Trophoblast cell (in vitro differentiated cells and primary cell): ENCODE measurements around the gene MOB3A.
A peak's percentile ranks its signal among the peaks of the same experiment; 100 is the strongest.

Experiments
- DNase-seq, 2 donors: peaks; one replicate each; pipeline ENCODE4 v3.0.0-alpha.2; 2016
- H2AFZ ChIP-seq: 2 replicates; pipeline ENCODE4 v1.6.1; 2013; ENCODE audit warnings: low read length, moderate library complexity, mild to moderate bottlenecking; ENCODE audit not compliant: insufficient read depth, poor library complexity
- H2AK5ac ChIP-seq: 2 replicates; pipeline ENCODE4 v1.6.1; 2013; ENCODE audit warnings: mild to moderate bottlenecking, low read length
- H2BK120ac ChIP-seq: 2 replicates; pipeline ENCODE4 v1.6.1; 2013; ENCODE audit warnings: low read length, mild to moderate bottlenecking, moderate library complexity; ENCODE audit not compliant: insufficient read depth, poor library complexity
- H2BK12ac ChIP-seq: 2 replicates; pipeline ENCODE4 v1.6.1; 2013; ENCODE audit warnings: mild to moderate bottlenecking, low read length, moderate library complexity
- H2BK5ac ChIP-seq: 2 replicates; pipeline ENCODE4 v1.6.1; 2013; ENCODE audit warnings: low read length, low read depth, moderate library complexity, mild to moderate bottlenecking; ENCODE audit not compliant: poor library complexity
- H3K14ac ChIP-seq: 2 replicates; pipeline ENCODE4 v1.6.1; 2013; ENCODE audit warnings: mild to moderate bottlenecking, low read length
- H3K18ac ChIP-seq: 2 replicates; pipeline ENCODE4 v1.6.1; 2013; ENCODE audit warnings: mild to moderate bottlenecking, low read length
- H3K23ac ChIP-seq: 2 replicates; pipeline ENCODE4 v1.6.1; 2013; ENCODE audit warnings: low read length
- H3K27ac ChIP-seq: 2 replicates; pipeline ENCODE4 v1.5.1; 2013; ENCODE audit warnings: low read depth, mild to moderate bottlenecking, inconsistent platforms, low read length, moderate library complexity
- H3K27me3 ChIP-seq: 2 replicates; pipeline ENCODE4 v1.6.1; 2013; ENCODE audit warnings: inconsistent platforms, mild to moderate bottlenecking, low read length, moderate library complexity; ENCODE audit not compliant: insufficient read depth
- H3K36me3 ChIP-seq, 2 experiments: 1 replicate in 1 of 2; 2 replicates in 1 of 2; pipeline ENCODE4 v1.6.1; 2013; ENCODE audit warnings: low read length in 2 of 2, mild to moderate bottlenecking in 2 of 2, moderate library complexity in 1 of 2; ENCODE audit not compliant: insufficient read depth in 2 of 2, control insufficient read depth in 1 of 2
- H3K4ac ChIP-seq: 2 replicates; pipeline ENCODE4 v1.6.1; 2013; ENCODE audit warnings: low read depth, mild to moderate bottlenecking, low read length, moderate library complexity
- H3K4me1 ChIP-seq, 2 experiments: 1 replicate in 1 of 2; 2 replicates in 1 of 2; pipeline ENCODE4 v1.6.1; 2013; ENCODE audit warnings: low read length in 2 of 2, mild to moderate bottlenecking in 2 of 2, moderate library complexity in 1 of 2; ENCODE audit not compliant: insufficient read depth in 2 of 2, control insufficient read depth in 1 of 2
- H3K4me2 ChIP-seq: 2 replicates; pipeline ENCODE4 v1.6.1; 2013; ENCODE audit warnings: inconsistent platforms, mild to moderate bottlenecking, low read length, moderate library complexity
- H3K4me3 ChIP-seq: 2 replicates; pipeline ENCODE4 v1.5.1; 2013; ENCODE audit warnings: mild to moderate bottlenecking, low read depth, low read length, inconsistent platforms
- H3K79me1 ChIP-seq: one replicate; pipeline ENCODE4 v1.6.1; 2013; ENCODE audit warnings: low read length
- H3K79me2 ChIP-seq: 2 replicates; pipeline ENCODE4 v1.6.1; 2013; ENCODE audit warnings: low read length, mild to moderate bottlenecking; ENCODE audit not compliant: control insufficient read depth, insufficient read depth, poor library complexity
- H3K9ac ChIP-seq: 2 replicates; pipeline ENCODE4 v1.6.1; 2013; ENCODE audit warnings: mild to moderate bottlenecking, low read length
- H3K9me3 ChIP-seq: 2 replicates; pipeline ENCODE4 v1.6.1; 2013; ENCODE audit warnings: low read depth, mild to moderate bottlenecking, control low read depth, inconsistent platforms, low read length; ENCODE audit not compliant: insufficient read depth
- H4K12ac ChIP-seq: 2 replicates; pipeline ENCODE4 v1.6.1; 2013; ENCODE audit warnings: low read depth, mild to moderate bottlenecking, low read length, moderate library complexity
- H4K8ac ChIP-seq: 2 replicates; pipeline ENCODE4 v1.6.1; 2013; ENCODE audit warnings: low read depth, mild to moderate bottlenecking, low read length, moderate library complexity
- H4K91ac ChIP-seq: one replicate; pipeline ENCODE4 v1.6.1; 2013; ENCODE audit warnings: low read depth, mild to moderate bottlenecking, low read length, moderate library complexity
- WGBS: extraction: QIAGEN DNeasy Blood & Tissue Kit; methylation state at CpG from one replicate; pipeline ENCODE4 v1.1.7; 2013; ENCODE audit warnings: missing lambda C conversion rate; ENCODE audit not compliant: insufficient read length, insufficient coverage; ENCODE audit errors: extremely low coverage; 5-methylcytosine and 5-hydroxymethylcytosine counted together

MOB3A gene

GRCh38 chr19:2042485-2043250, 53.5 kb downstream of the MOB3A start:
- Histone ChIP-seq H3K9ac (no peak overlapping the region), H2BK120ac (peak overlapping the region; percentile 73), H3K79me1 (peaks cover 13% of the 10 kb centered on the region), H4K12ac (peak overlapping the region; percentile 71), H3K14ac (peak overlapping the region; percentile 83), H2AK5ac (peak overlapping the region; percentile 95), H3K4me3 (no peak overlapping the region), H3K4ac (peak overlapping the region; percentile 61), H3K79me2 (peaks cover 4% of the 10 kb centered on the region), H3K9me3 (peaks cover 1% of the 10 kb centered on the region), H3K23ac (no peak overlapping the region), H2BK12ac (peak overlapping the region; percentile 88), H4K91ac (peak overlapping the region; percentile 98), H3K4me2 (peak overlapping the region; percentile 51), H3K18ac (peak overlapping the region; percentile 85), H3K27me3 (no peaks in the 10 kb centered on the region), H4K8ac (peak overlapping the region; percentile 94), H3K27ac (peak overlapping the region; percentile 82), H2BK5ac (peak overlapping the region; percentile 81), H2AFZ (peak overlapping the region; percentile 66), H3K36me3 (peaks cover 77 to 79% of the 10 kb centered on the region in 2 experiments), H3K4me1 (peaks cover 15 to 17% of the 10 kb centered on the region in 2 experiments)
- peak in 1 of 2 donors; percentile 55 for DNase-seq
- WGBS: no CpG with 5 or more reads among the region's 29 CpGs

GRCh38 chr19:2041683-2042484, 54.2 kb downstream of the MOB3A start:
- peak overlapping the region; percentile 61 for H3K4ac ChIP-seq
- peak overlapping the region; percentile 95 for H2AK5ac ChIP-seq

GRCh38 chr19:2041433-2041682, 54.8 kb downstream of the MOB3A start:
- no peak overlapping the region for H2AFZ ChIP-seq
- H2BK120ac ChIP-seq: peak overlapping the region; percentile 50
- H3K9ac ChIP-seq: peak overlapping the region; percentile 42
- peak overlapping the region; percentile 53 for H3K18ac ChIP-seq
- no peak overlapping the region for H2BK5ac ChIP-seq
- peaks cover 13% of the 10 kb centered on the region for H3K79me1 ChIP-seq
- no CpG with 5 or more reads among the region's 6 CpGs for WGBS
- peak overlapping the region; percentile 73 for H4K8ac ChIP-seq
- H3K4me1 ChIP-seq: peaks cover 13 to 14% of the 10 kb centered on the region in 2 experiments
- peak overlapping the region; percentile 19 for H2BK12ac ChIP-seq
- no peak overlapping the region for H4K12ac ChIP-seq
- H3K27ac ChIP-seq: peak overlapping the region; percentile 8
- H3K23ac ChIP-seq: no peak overlapping the region
- H3K4me3 ChIP-seq: peak overlapping the region; percentile 8
- peak overlapping the region; percentile 11 for H3K14ac ChIP-seq
- no peak for DNase-seq
- H3K36me3 ChIP-seq: peaks cover 72 to 75% of the 10 kb centered on the region in 2 experiments
- no peak overlapping the region for H2AK5ac ChIP-seq
- peak overlapping the region; percentile 95 for H4K91ac ChIP-seq
- H3K4ac ChIP-seq: peak overlapping the region; percentile 61
- H3K27me3 ChIP-seq: no peaks in the 10 kb centered on the region
- peak overlapping the region; percentile 53 for H3K4me2 ChIP-seq
- H3K79me2 ChIP-seq: peaks cover 4% of the 10 kb centered on the region
- peaks cover 1% of the 10 kb centered on the region for H3K9me3 ChIP-seq

More at GRCh38 chr19:2041683-2042484, 54.2 kb downstream of the MOB3A start:
- Histone ChIP-seq H3K79me1 (peaks cover 13% of the 10 kb centered on the region), H2BK12ac (peak overlapping the region; percentile 88), H3K4me2 (peak overlapping the region; percentile 53), H3K27ac (peak overlapping the region; percentile 82), H3K14ac (peak overlapping the region; percentile 83), H4K91ac (peak overlapping the region; percentile 98), H2AFZ (peak overlapping the region; percentile 66), H3K23ac (no peak overlapping the region), H3K9me3 (peaks cover 1% of the 10 kb centered on the region), H3K27me3 (no peaks in the 10 kb centered on the region), H4K12ac (peak overlapping the region; percentile 71), H3K36me3 (peaks cover 76 to 79% of the 10 kb centered on the region in 2 experiments), H3K9ac (peak overlapping the region; percentile 42), H3K4me3 (peak overlapping the region; percentile 8), H2BK120ac (peak overlapping the region; percentile 73), H2BK5ac (peak overlapping the region; percentile 81), H3K4me1 (peaks cover 13 to 14% of the 10 kb centered on the region in 2 experiments), H3K79me2 (peaks cover 4% of the 10 kb centered on the region), H4K8ac (peak overlapping the region; percentile 94), H3K18ac (peak overlapping the region; percentile 85)
- WGBS: no CpG with 5 or more reads among the region's 77 CpGs
- peak; percentile 95 to 96 for DNase-seq

GRCh38 chr19:2040647-2041432, 55.3 kb downstream of the MOB3A start:
- Histone ChIP-seq H3K79me2 (peaks cover 4% of the 10 kb centered on the region), H4K91ac (peak overlapping the region; percentile 95), H3K27ac (no peak overlapping the region), H3K9ac (no peak overlapping the region), H3K23ac (no peak overlapping the region), H3K18ac (peak overlapping the region; percentile 8), H2BK5ac (no peak overlapping the region), H2BK120ac (peak overlapping the region; percentile 50), H3K9me3 (peaks cover 1% of the 10 kb centered on the region), H4K8ac (peak overlapping the region; percentile 2), H3K14ac (no peak overlapping the region), H3K4me3 (no peak overlapping the region), H4K12ac (no peak overlapping the region), H2BK12ac (peak overlapping the region; percentile 19), H3K4me2 (no peak overlapping the region), H3K27me3 (no peaks in the 10 kb centered on the region), H2AK5ac (no peak overlapping the region), H3K79me1 (peaks cover 13% of the 10 kb centered on the region), H3K4me1 (peaks cover 13 to 14% of the 10 kb centered on the region in 2 experiments), H3K4ac (no peak overlapping the region), H2AFZ (no peak overlapping the region), H3K36me3 (peaks cover 67 to 70% of the 10 kb centered on the region in 2 experiments)
- WGBS: no CpG with 5 or more reads among the region's 28 CpGs
- no peak for DNase-seq
